Measurements from ENCODE around the gene TNIP3.

The TNIP3 gene

DNA sequence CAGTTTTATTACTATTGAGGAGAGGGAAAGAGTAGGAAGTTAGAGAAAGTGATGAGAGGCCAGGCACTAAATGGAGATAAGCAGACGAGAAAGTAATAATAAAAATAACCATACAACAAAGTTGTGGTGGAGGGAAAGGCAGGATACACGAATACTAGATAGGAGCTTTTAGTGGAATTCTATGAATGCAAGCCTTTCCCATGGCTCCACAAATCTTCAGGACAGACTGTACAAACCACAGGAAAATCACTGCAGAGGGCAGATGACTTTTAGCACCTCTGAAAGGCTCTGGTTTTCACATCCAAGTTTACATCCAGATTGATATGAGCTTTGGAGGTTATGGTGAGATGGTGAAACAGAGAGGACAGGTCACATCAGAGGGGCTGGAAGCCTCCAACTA is 41.5 kb downstream of the TNIP3 start:
- Histone ChIP-seq H3K36me3 (ENCODE audit: control insufficient read depth, insufficient read depth, low read length) (no peaks in the 10 kb centered on the region), H3K4me3 (replicated peaks; ENCODE audit: low read depth, low read length) (no peak overlapping the region), H3K27me3 (replicated peaks; ENCODE audit: control insufficient read depth, insufficient read depth, low read length) (no peaks in the 10 kb centered on the region; the same call in 1 of the 2 replicates)
- TF ChIP-seq, protein P1, sequence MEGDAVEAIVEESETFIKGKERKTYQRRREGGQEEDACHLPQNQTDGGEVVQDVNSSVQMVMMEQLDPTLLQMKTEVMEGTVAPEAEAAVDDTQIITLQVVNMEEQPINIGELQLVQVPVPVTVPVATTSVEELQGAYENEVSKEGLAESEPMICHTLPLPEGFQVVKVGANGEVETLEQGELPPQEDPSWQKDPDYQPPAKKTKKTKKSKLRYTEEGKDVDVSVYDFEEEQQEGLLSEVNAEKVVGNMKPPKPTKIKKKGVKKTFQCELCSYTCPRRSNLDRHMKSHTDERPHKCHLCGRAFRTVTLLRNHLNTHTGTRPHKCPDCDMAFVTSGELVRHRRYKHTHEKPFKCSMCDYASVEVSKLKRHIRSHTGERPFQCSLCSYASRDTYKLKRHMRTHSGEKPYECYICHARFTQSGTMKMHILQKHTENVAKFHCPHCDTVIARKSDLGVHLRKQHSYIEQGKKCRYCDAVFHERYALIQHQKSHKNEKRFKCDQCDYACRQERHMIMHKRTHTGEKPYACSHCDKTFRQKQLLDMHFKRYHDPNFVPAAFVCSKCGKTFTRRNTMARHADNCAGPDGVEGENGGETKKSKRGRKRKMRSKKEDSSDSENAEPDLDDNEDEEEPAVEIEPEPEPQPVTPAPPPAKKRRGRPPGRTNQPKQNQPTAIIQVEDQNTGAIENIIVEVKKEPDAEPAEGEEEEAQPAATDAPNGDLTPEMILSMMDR (IDR thresholded peaks at IDR 0.05; ENCODE audit: insufficient read depth, low read length, poor library complexity, severe bottlenecking) = no peak
- DNase-seq (ENCODE audit: extremely low read depth, insufficient read length) = no peak

DNA sequence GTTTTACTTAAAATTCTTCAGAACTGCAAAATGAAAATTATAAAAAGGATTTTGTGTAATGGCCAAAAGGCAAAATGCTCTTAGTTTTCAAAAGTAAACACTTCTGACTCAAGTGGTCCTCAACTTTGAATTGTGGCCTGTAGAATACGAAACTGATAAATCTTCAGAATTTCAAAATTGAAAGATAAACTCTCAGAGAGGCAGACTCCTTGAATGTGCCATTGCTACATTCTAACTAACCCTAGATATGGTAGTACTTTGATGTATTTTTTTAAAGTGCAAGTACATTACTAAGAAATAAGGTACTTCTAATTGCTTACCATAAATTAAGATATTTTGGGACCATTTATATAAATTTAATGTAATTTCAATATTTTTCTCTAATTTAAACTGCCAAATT is 44.4 kb downstream of the TNIP3 start:
- Histone ChIP-seq H3K4me3 (replicated peaks; ENCODE audit: low read depth, low read length) (no peak overlapping the region), H3K27me3 (replicated peaks; ENCODE audit: control insufficient read depth, insufficient read depth, low read length) (no peaks in the 10 kb centered on the region), H3K36me3 (ENCODE audit: control insufficient read depth, insufficient read depth, low read length) (no peaks in the 10 kb centered on the region)
- DNase-seq (ENCODE audit: extremely low read depth, insufficient read length) = no peak
- TF ChIP-seq, protein P1 (IDR thresholded peaks at IDR 0.05; ENCODE audit: insufficient read depth, low read length, poor library complexity, severe bottlenecking) = no peak

DNA sequence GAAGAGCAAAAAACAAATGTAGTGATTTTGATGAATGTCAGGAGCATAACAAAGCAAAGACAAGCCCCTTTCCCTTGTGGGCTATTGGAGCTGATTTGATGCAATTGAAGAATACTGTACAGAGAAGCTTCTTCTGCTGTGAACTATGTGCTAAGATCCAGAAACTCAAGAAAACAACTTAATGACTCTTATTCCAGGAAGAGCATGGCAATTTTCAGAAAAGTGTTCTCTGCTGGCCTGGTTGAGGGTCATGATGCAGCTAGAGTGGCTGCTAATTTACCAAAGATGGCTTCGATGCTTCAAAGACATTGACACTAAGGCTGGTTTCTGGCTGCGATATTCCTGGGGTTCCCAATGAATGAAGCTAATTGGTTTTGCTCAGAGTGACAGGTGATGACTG is 45.8 kb downstream of the TNIP3 start:
- Histone ChIP-seq H3K36me3 (ENCODE audit: control insufficient read depth, insufficient read depth, low read length) (no peaks in the 10 kb centered on the region), H3K27me3 (replicated peaks; ENCODE audit: control insufficient read depth, insufficient read depth, low read length) (no peaks in the 10 kb centered on the region), H3K4me3 (replicated peaks; ENCODE audit: low read depth, low read length) (no peak overlapping the region)
- no peak for DNase-seq (ENCODE audit: extremely low read depth, insufficient read length)
- TF ChIP-seq, protein P1 (IDR thresholded peaks at IDR 0.05; ENCODE audit: insufficient read depth, low read length, poor library complexity, severe bottlenecking) = no peak

DNA sequence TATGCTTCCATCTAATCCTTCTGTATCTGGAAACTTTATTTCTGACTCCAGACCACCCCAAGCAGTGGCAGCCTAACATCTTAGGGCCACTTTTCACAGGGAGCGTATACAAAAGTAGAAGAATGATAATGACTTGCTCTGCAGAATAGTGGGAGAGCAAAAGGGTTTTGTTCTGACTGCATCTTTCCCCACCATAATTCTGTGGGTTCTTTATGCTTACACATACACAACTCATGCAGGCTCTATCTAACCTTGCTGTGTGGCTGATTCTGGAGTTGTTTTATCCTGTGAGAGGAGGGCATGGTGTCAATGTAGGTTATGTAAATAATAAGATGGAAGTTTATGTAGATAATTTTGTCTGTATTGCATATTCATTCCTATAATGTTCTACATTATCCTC is 49.4 kb downstream of the TNIP3 start:
- TF ChIP-seq, protein P1 (IDR thresholded peaks at IDR 0.05; ENCODE audit: insufficient read depth, low read length, poor library complexity, severe bottlenecking) = no peak
- H3K27me3 ChIP-seq (replicated peaks; ENCODE audit: control insufficient read depth, insufficient read depth, low read length) = no peaks in the 10 kb centered on the region
- H3K36me3 ChIP-seq (ENCODE audit: control insufficient read depth, insufficient read depth, low read length) = no peaks in the 10 kb centered on the region
- DNase-seq (ENCODE audit: extremely low read depth, insufficient read length) = no peak
- no peak overlapping the region for H3K4me3 ChIP-seq (replicated peaks; ENCODE audit: low read depth, low read length)

DNA sequence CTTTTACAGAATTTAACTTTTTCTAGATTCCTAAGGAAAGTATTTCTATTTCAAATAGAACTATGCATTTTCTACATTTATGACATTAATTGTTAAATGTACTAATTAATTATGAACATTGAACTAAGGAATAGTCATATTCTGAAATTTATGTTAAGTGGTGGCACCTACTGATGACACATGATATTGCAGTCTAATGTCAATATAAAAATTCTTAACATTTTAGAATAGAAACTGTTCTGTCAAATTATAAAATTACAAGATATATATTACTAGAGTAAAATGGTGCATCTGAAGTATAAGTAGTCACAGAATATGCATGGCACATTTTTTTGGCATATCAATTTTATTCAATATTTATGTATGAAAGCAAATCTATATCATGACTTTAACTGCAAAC is 51.6 kb downstream of the TNIP3 start:
- no peak for DNase-seq (ENCODE audit: extremely low read depth, insufficient read length)
- TF ChIP-seq, protein P1 (IDR thresholded peaks at IDR 0.05; ENCODE audit: insufficient read depth, low read length, poor library complexity, severe bottlenecking) = no peak
- Histone ChIP-seq H3K27me3 (replicated peaks; ENCODE audit: control insufficient read depth, insufficient read depth, low read length) (peaks cover 2% of the 10 kb centered on the region; the same call in 1 of the 2 replicates), H3K4me3 (replicated peaks; ENCODE audit: low read depth, low read length) (no peak overlapping the region), H3K36me3 (ENCODE audit: control insufficient read depth, insufficient read depth, low read length) (no peaks in the 10 kb centered on the region)

DNA sequence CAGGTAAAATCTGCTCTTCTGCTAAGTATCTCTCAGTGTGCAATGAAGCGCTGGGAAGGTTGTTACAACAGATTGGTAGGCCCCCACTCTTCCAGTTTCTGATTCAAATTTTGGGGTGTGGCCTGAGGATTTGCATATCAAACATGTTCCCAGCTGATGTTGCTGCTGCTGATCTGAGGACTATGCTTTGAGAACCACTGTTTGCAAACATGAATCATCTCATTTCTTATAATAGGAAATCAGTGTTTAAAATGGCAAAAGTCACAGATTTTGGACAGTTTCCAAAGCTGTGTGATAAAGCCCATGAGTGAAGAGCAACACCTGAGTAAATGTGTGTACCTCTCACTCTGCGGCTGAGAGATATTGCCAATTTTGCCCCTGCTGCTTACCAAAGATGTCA is 55.6 kb downstream of the TNIP3 start:
- Histone ChIP-seq H3K36me3 (ENCODE audit: control insufficient read depth, insufficient read depth, low read length) (no peaks in the 10 kb centered on the region), H3K4me3 (replicated peaks; ENCODE audit: low read depth, low read length) (no peak overlapping the region), H3K27me3 (replicated peaks; ENCODE audit: control insufficient read depth, insufficient read depth, low read length) (peaks cover 4% of the 10 kb centered on the region)
- TF ChIP-seq, protein P1 (IDR thresholded peaks at IDR 0.05; ENCODE audit: insufficient read depth, low read length, poor library complexity, severe bottlenecking) = no peak
- DNase-seq (ENCODE audit: extremely low read depth, insufficient read length) = no peak
